Measurements from ENCODE around the gene SLC6A11. TPM values are rescaled to one million over a fixed set of nuclear protein-coding genes. Genes with fewer than 3 reads are reported as not detected.

SLC6A11 gene
- total and polyA plus RNA-seq, 2 donors (not counting 3 experiments of a cell fraction or from before 2014, with no cell fraction given) = not detected

DNA sequence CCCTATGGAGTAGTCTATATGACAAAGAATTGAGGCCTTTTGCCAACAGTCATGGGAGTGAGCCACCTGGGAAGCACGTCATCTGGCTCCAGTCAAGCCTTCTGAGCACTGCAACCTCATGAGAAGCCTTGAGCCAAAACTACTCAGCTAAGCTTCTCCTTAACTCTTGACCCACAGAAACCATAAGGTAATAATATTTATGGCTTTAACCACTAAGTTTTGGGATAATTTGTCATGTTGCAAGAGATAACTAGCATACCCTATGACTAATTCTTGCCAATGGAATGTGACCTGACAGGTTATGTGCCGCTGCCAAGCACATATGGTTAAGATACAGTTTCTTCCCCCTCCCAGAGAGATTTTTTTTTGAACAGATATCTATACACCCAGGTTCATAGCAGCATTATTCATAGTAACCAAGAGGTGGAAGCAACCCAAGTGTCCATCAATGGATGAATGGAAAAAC is 11.8 kb upstream of the SLC6A11 start:
- intact Hi-C loops (cut with micrococcal nuclease) (no loop called here), dilution Hi-C loops (cut with MboI; ENCODE audit: extremely low pct_ligation_motif_present, low sequenced_read_pairs) (no loop called here)
- no peak overlapping the region for H3K9ac ChIP-seq (replicated peaks; ENCODE audit: extremely low read depth, insufficient read depth, low read length)
- no peaks in the 10 kb centered on the region for H3K36me3 ChIP-seq (ENCODE audit: control insufficient read depth in 2 of 2, extremely low read depth in 1 of 2, insufficient read depth in 2 of 2, low read length in 2 of 2)
- no peaks in the 10 kb centered on the region for H3K27me3 ChIP-seq (ENCODE audit: control insufficient read depth in 2 of 2, insufficient read depth in 2 of 2, low read length in 2 of 2)
- DNase-seq (ENCODE audit: low read depth, low spot score) = no peak
- no peaks in the 10 kb centered on the region for H4K20me1 ChIP-seq (replicated peaks; ENCODE audit: control insufficient read depth, extremely low read depth, insufficient read depth, low read length)
- H3K9me3 ChIP-seq (replicated peaks; ENCODE audit: control insufficient read depth, insufficient read depth, low read length) = no peaks in the 10 kb centered on the region
- ChIA-PET POLR2A (no interaction called here), CTCF (no interaction called here)
- H3K27ac ChIP-seq (ENCODE audit: insufficient read depth, low read depth, low read length) = no peak overlapping the region
- no peak overlapping the region for H3K4me2 ChIP-seq (ENCODE audit: insufficient read depth, low read length)
- H3K4me1 ChIP-seq (ENCODE audit: control insufficient read depth, extremely low read depth, insufficient read depth, low read length) = no peaks in the 10 kb centered on the region
- TF ChIP-seq POLR2A (IDR thresholded peaks at IDR 0.05; ENCODE audit: low read depth, low read length) = no peak
- TF ChIP-seq, protein P1, sequence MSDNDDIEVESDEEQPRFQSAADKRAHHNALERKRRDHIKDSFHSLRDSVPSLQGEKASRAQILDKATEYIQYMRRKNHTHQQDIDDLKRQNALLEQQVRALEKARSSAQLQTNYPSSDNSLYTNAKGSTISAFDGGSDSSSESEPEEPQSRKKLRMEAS (IDR thresholded peaks at IDR 0.05; ENCODE audit: insufficient read depth, insufficient read length) = no peak
- TF ChIP-seq, protein P2, sequence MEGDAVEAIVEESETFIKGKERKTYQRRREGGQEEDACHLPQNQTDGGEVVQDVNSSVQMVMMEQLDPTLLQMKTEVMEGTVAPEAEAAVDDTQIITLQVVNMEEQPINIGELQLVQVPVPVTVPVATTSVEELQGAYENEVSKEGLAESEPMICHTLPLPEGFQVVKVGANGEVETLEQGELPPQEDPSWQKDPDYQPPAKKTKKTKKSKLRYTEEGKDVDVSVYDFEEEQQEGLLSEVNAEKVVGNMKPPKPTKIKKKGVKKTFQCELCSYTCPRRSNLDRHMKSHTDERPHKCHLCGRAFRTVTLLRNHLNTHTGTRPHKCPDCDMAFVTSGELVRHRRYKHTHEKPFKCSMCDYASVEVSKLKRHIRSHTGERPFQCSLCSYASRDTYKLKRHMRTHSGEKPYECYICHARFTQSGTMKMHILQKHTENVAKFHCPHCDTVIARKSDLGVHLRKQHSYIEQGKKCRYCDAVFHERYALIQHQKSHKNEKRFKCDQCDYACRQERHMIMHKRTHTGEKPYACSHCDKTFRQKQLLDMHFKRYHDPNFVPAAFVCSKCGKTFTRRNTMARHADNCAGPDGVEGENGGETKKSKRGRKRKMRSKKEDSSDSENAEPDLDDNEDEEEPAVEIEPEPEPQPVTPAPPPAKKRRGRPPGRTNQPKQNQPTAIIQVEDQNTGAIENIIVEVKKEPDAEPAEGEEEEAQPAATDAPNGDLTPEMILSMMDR (IDR thresholded peaks at IDR 0.05; ENCODE audit: extremely low read depth in 1 of 2, insufficient read depth in 1 of 2, low read depth in 1 of 2, low read length in 2 of 2) = no peak
- TF ChIP-seq FOS (IDR thresholded peaks at IDR 0.05; ENCODE audit: borderline replicate concordance, insufficient read depth, low read length) = no peak
- TF ChIP-seq JUN (IDR thresholded peaks at IDR 0.05; ENCODE audit: borderline replicate concordance, insufficient read depth, insufficient read length, low read depth) = no peak
- TF ChIP-seq GATA2 (IDR thresholded peaks at IDR 0.05; ENCODE audit: insufficient read depth, insufficient read length, low read depth, low read length) = no peak
- TF ChIP-seq POLR2AphosphoS5 (IDR thresholded peaks at IDR 0.05; ENCODE audit: insufficient read depth, low read depth, low read length) = no peak
- no peak for TF ChIP-seq EZH2 (IDR thresholded peaks at IDR 0.05; ENCODE audit: borderline replicate concordance, low read depth, low read length, severe bottlenecking)
- TF ChIP-seq MYC (IDR thresholded peaks at IDR 0.05; ENCODE audit: low read depth, low read length) = no peak
- no peak overlapping the region for H2AFZ ChIP-seq (ENCODE audit: low read depth, low read length)
- H3K4me3 ChIP-seq (replicated peaks in 1 of 3; ENCODE audit: insufficient read depth in 1 of 3, low read depth in 1 of 3, low read length in 3 of 3) = no peak overlapping the region
- no peaks in the 10 kb centered on the region for H3K79me2 ChIP-seq (ENCODE audit: control insufficient read depth, insufficient read depth, low read length)
- no peak for FAIRE-seq
- no TSS peak for BruUV-seq (replicated peaks)
- no peaks in the 10 kb centered on the region for H3K9me1 ChIP-seq (replicated peaks; ENCODE audit: control insufficient read depth, extremely low read depth, insufficient read depth, low read length)
